DOHH2 (cell line): Measurements from ENCODE around the gene RND2.

Experiments
- EZH2phosphoT487 ChIP-seq: fragments of 200-600 bp; sonication (generic); IDR thresholded peaks from 2 replicates; pipeline ENCODE4 v1.6.1; 2017; ENCODE audit warnings: borderline replicate concordance, mild to moderate bottlenecking, antibody characterized with exemption, low read length, moderate library complexity, mixed read lengths
- TF ChIP-seq, protein P1 (sequence below): fragments of 200-600 bp; sonication (generic); IDR thresholded peaks from one replicate; pipeline ENCODE4 v1.5.1; 2014; ENCODE audit warnings: antibody characterized with exemption, mild to moderate bottlenecking, low read depth, low read length; ENCODE audit not compliant: poor library complexity, severe bottlenecking

DNA sequence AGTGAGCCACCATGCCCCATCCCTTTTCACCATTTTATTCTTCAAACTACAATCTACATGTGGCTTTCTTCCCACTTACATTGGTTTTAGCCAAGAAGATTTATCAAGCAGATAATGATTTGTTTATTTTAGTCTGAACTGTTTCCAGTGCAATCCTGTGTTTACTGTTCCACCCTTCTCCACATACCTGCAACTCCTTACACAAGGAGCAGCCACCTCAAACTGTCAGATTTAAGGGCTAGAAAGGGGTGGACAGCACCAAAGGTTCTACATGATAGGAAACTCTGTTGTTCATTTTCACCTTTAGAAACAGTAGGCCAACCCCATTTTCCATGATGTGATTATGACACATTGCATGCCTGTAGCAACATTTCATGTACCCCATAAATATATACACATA is 42.8 kb upstream of the RND2 start:
- TF ChIP-seq, protein P1, sequence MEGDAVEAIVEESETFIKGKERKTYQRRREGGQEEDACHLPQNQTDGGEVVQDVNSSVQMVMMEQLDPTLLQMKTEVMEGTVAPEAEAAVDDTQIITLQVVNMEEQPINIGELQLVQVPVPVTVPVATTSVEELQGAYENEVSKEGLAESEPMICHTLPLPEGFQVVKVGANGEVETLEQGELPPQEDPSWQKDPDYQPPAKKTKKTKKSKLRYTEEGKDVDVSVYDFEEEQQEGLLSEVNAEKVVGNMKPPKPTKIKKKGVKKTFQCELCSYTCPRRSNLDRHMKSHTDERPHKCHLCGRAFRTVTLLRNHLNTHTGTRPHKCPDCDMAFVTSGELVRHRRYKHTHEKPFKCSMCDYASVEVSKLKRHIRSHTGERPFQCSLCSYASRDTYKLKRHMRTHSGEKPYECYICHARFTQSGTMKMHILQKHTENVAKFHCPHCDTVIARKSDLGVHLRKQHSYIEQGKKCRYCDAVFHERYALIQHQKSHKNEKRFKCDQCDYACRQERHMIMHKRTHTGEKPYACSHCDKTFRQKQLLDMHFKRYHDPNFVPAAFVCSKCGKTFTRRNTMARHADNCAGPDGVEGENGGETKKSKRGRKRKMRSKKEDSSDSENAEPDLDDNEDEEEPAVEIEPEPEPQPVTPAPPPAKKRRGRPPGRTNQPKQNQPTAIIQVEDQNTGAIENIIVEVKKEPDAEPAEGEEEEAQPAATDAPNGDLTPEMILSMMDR = no peak
- TF ChIP-seq EZH2phosphoT487 = no peak
